GM19395 (cell line): ENCODE measurements around the gene OR2H2.

Experiments
- ATAC-seq: cut with Tn5 transposase; IDR thresholded peaks from one replicate; pipeline ENCODE4 v1.9.1; 2021; ENCODE audit warnings: mild to moderate bottlenecking, moderate library complexity; ENCODE audit not compliant: unreplicated experiment

The OR2H2 gene

DNA sequence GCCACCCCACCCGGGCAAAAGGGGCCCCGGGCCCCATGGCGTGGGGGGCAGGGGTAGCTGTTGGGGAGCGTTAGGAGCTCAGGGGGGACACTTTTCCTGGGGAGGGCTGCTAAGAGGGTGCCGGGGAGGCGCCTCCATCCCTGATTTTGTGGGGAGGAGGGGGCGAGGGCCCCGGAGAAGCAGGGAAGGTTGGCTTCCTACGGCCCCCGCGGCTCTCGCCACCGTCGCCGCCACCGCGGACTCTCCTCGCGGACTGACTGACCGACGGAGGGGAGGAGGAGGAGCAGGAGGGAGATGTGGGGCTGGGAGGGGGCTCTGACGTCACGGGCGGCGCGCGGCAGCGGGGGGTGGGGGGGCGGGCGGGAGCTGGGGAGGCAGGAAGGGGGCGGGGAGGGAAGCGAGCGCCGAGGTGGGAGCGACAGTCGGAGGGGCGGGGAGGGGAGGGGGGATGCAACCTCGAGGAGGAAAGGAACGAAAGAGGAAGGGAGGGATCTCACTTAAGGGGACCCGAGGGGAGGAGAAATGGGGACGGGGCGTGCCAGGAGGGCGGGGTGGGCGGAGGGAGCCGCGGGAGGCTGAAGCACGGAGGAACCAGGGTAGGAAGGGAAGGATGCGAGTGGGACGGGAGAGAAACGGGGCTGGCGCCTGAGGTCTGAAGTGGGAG, 43.0 kb downstream of the OR2H2 start:
- ATAC-seq, result no peak

DNA sequence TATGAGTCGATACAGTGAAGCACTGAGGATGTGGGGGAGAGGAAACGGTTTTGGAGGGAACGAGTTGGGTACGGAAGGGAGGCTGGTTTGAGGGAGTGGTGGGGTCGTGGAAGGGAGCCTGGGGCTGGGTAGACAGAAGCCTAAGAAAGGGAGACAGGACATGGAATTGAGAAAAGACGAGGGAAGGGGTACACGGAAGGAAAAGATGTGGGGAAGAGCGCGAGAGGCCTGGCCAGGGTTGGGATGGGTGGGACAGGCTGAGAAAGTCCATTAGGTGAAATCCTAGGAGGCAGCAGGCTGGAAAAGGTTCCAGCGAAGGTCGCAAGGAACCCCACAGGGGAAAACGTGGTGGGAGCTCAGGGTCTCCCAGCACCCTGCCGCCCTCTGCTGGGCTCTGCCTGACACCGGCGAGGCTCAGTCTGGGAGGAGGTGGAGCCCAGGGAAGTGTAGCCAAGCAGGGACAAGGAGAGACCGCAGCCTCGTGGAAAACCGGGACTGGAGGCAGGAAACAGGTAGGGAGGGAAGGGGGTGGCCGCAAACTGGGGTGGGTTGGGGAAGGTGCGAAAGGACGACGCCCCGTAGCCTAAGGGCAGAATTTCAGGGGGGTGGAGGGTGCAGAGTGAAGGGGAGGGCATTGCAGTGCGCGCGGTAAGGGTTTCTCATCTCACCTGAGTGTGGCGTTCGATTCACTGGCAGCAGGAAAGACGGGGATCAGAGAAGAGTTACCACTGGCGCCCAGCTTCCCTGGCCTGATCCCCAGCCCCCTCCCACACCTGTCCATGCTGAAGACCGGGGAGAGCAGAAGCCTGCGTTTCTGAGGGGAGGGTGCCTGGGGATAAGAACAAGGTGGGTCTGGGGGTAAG, 43.7 kb downstream of the OR2H2 start:
- no peak for ATAC-seq

DNA sequence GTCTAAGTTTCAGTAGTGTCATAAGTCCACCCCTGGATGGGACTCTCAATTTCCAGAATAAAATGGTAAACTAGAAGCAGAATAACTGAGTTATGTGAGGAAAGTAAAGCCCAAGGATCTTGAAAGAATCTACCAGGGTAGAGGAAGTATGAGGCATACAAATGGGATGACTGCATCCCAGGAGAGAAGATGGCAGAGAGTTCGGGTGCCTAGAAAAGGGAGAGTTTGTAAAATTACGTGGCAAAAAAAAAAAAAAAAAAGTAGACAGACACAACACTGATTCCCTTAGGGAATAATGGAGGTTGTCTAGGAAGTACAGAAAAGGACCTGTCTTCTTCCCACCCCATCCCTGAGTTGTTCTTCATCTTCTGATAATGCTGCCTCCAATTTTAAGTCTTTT, 44.6 kb downstream of the OR2H2 start:
- no peak for ATAC-seq

DNA sequence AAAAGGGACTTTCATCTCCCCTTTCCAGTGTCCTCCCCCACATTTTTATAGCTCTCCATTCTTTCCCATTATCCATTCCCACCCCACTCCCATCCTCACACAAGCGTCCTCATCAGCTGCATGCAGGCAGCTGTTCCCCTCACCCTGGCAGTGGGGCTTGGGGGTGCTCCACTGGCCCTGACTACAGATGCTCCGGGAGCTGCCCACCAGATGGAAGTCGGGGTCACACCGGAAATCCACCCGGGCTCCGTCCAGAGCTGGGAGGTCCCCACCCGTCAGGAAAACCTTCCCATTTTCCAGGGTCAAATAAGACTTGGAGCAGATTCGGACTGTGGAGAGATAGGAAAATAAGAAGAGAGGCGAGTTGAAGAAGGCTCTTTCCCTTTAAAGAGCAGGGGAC, 45.4 kb downstream of the OR2H2 start:
- no peak for ATAC-seq

DNA sequence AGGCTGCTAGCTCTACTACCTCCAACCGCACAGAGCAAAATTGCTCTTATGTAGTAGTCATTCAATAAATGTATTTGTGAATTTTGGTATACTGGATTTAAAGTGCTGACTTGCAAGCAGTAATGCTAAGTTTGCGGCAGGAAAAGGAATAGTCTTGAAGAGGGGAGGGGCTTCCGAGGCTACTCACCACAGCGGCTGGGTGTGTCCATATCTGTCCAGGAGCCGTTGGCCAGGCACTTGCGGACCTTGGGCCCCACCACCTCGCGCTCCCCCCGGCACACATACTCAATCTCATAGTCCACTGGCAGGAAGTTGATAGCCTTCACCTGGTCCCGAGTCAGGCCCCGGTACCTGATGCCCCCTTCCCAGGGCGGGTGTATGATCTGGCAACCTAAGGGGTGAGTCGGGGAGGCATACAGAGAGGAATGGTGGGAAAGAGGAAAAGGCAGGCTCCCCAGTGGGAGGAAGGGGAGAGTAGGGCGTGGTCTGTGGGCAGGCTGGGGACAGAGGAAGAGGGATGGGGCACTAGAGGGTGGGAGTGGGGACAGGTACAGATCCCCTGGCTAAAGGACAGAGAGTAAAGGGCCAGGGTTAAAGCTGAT, 46.4 kb downstream of the OR2H2 start:
- no peak for ATAC-seq

DNA sequence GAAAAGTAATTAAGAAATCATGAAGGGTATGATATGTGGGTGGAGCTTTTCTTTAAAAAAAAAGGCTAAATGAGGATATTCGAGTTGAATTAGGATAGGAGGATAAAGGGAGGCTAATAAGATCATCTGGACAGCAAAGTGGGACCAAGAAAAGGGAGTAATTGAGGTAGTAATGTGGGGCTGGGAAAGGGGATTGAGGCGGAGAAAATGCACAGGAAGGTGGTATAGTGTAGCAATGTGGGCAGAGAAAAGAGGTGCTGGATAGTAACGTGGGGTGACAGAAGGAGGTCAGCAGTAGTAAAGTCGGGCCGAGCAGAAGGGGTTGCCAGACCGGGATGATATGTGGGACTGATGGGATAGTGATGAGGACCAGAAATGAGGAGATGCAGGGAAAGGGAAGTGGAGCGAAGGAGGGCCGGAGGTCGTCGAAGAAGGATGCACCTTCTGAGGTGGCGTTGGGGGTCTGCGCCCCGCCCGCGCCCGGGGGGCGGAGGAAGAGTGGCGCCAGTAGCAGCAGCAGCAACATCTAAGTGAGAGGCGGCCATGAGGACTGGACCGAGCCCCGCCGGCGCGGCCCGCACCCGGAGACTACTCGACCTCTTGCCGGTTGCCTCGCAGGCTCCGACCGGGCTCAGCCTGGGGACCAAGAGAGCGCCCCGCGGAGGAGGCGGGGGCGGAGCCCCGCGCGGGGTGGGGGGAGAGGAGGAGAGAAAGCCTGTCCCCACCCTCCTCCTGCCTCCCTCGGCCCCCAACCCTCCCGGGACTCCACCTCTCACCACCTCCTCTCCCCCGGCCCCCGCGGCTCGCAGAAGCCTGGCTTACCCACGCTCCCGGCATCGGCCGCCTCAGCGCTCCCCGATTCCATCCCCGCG, 47.2 kb downstream of the OR2H2 start:
- peak; percentile 29 for ATAC-seq

DNA sequence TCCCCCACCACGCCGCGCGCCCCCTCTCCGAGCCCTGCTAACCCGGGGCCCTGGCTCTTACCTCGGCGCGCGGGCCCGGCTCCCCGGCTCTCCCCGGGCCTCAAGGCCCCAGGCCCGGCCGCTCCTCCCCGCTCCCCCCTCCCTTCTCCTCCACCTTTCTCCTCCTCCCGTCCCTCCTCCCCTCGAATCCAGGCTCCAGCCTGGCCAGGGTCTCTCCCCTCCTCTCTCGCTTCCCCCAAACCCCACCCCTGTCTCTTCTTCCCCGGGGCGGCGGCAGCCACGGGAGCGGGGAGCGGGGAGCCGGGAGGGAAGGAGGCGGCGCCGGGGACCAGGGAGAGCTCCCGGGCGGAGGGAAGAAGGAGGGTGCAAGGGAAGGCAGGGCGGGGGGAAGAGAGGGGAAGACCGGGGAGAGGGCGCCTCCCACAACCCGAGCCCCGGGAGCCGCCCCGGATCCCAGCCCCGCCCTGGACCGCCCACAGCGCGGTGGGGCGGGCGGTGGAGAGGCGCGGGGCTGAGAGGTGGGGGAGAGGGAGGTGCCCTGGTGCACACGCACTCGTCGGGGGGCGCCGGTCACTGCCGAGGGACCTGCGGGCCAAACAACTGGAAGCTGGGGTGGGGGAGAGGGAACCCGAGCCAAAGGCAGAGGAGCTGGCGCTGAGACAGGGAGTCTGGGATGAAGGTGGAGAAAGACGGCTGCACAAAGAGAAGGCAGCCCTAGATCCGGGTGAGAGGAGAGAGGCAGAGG, 48.0 kb downstream of the OR2H2 start, which contains the start of gene GABBR1:
TSS of gene GABBR1 (minus strand) at position 395 of the 745 bp plus-strand sequence. CDS start 798 bp downstream, outside the sequence.
- ATAC-seq, result peak; percentile 78

DNA sequence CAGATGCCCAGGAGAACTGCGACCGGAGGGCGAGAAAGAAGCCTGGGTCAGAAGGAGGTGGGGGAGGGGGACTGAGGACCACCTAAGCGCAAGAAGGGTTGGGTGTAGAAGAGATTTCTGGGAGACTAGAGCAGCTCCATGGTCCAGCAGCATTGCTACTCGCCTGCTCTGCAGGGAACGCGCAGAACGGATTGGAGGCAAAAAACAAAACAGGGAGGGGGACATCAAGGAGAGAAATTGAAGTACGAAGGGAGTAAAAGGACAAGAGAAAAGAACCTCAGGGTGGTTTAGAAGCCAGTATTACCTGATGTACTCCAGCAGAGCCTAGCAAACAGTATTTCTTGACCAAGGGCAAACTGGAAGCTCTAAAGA, 48.6 kb downstream of the OR2H2 start:
- no peak for ATAC-seq

DNA sequence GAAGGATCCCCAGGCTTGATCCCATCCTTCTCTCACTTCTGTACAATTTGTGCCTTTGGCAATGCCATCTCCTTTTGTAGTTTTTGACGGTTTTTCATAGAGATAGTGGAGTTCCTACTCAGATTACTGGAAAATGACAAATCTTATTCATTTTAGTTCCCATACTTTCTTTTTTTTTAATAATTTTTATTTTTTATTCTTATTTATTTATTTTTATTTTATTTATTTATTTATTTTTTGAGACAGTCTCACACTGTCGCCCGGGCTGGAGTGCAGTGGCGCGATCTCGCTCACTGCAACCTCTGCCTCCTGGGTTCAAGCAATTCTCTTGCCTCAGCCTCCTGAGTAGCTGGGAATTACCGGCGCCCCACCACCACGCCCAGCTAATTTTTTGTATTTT, 52.3 kb downstream of the OR2H2 start:
- no peak for ATAC-seq
